CD8-positive, alpha-beta memory T cell (primary cell): ENCODE results near the gene BRME1. TPM values are rescaled to one million over a fixed set of nuclear protein-coding genes. Genes with fewer than 3 reads are reported as not detected.
A peak's percentile ranks its signal among the peaks of the same experiment; 100 is the strongest.

Experiments used
- CTCF ChIA-PET: fragments of 350-600 bp; sonication (Branson Sonifier 250); formaldehyde crosslinking; loops from one replicate; lab custom pipeline; 2021; ENCODE audit warnings: antibody characterized with exemption; lab: Charles Lee
- POLR2A ChIA-PET: fragments of 350-600 bp; sonication (Branson Sonifier 250); formaldehyde crosslinking; loops from one replicate; lab custom pipeline; 2021; ENCODE audit warnings: antibody characterized with exemption; lab: Charles Lee
- DNase-seq, 5 donors: peaks; one replicate each; pipeline versions ENCODE4 v3.0.0 to v3.0.0-alpha.2; 2020 to 2022; ENCODE audit warnings: mixed read lengths in 1 of 5
- H3K27ac ChIP-seq: one replicate; pipeline ENCODE4 v1.7.0; 2013; ENCODE audit warnings: low read depth, mild to moderate bottlenecking, low read length, moderate library complexity
- H3K27me3 ChIP-seq: 2 replicates; pipeline ENCODE4 v1.7.0; 2013; ENCODE audit warnings: low read length, mild to moderate bottlenecking; ENCODE audit not compliant: insufficient read depth, poor library complexity, severe bottlenecking
- H3K36me3 ChIP-seq: 2 replicates; pipeline ENCODE4 v1.7.0; 2013; ENCODE audit warnings: mild to moderate bottlenecking, low read length, moderate library complexity; ENCODE audit not compliant: insufficient read depth
- H3K4me1 ChIP-seq: 2 replicates; pipeline ENCODE4 v1.7.0; 2013; ENCODE audit warnings: mild to moderate bottlenecking, low read length, moderate library complexity; ENCODE audit not compliant: insufficient read depth
- H3K4me3 ChIP-seq: 2 replicates; pipeline ENCODE4 v1.7.0; 2013; ENCODE audit warnings: mild to moderate bottlenecking, low read length
- H3K9me3 ChIP-seq: 2 replicates; pipeline ENCODE4 v1.7.0; 2013; ENCODE audit warnings: mild to moderate bottlenecking, low read length
- H3K27ac Mint-ChIP-seq, 8 donors: one replicate each; pipeline ENCODE4 v1.8.0; 2020 to 2021; ENCODE audit warnings: mixed read lengths in 8 of 8, mild to moderate bottlenecking in 6 of 8, inconsistent platforms in 3 of 8, moderate library complexity in 3 of 8
- H3K27me3 Mint-ChIP-seq, 2 donors: one replicate each; pipeline ENCODE4 v1.8.0; 2020 to 2021; ENCODE audit warnings: mixed read lengths in 2 of 2, mild to moderate bottlenecking in 1 of 2, moderate library complexity in 1 of 2
- H3K36me3 Mint-ChIP-seq, 3 donors: one replicate each; pipeline ENCODE4 v1.8.0; 2020 to 2021; ENCODE audit warnings: mixed read lengths in 3 of 3, inconsistent platforms in 1 of 3, mild to moderate bottlenecking in 1 of 3
- H3K4me1 Mint-ChIP-seq, 3 donors: one replicate each; pipeline ENCODE4 v1.8.0; 2020 to 2021; ENCODE audit warnings: mixed read lengths in 3 of 3, inconsistent platforms in 1 of 3, mild to moderate bottlenecking in 1 of 3
- H3K4me3 Mint-ChIP-seq, 7 donors: one replicate each; pipeline ENCODE4 v1.8.0; 2020 to 2021; ENCODE audit warnings: mixed read lengths in 7 of 7, mild to moderate bottlenecking in 6 of 7, moderate library complexity in 4 of 7, inconsistent platforms in 2 of 7
- H3K9me3 Mint-ChIP-seq, 5 donors: one replicate each; pipeline ENCODE4 v1.8.0; 2020 to 2022; ENCODE audit warnings: mixed read lengths in 5 of 5, mild to moderate bottlenecking in 3 of 5, moderate library complexity in 2 of 5, inconsistent platforms in 1 of 5
- polyA plus RNA-seq: library from polyadenylated mRNA; unstranded; fragments of 300-500 nt; fragmentation: Illumina TruSeq; gene quantifications from one replicate; pipeline ENCODE4 v1.2.3, GENCODE V29; 2021
- total RNA-seq, 2 experiments: library from RNA; stranded (reverse); gene quantifications; one replicate each; pipeline ENCODE4 v1.2.3, GENCODE V29; 2021

BRME1 gene
- total and polyA plus RNA-seq, 3 experiments from 2014 or later, result 3.5 to 8.2 (median 6.8) TPM

- Mint-ChIP-seq H3K4me1 (peaks cover 39 to 58% (median 43%) of the 10 kb centered on the region in 3 donors), H3K27me3 (no peaks in the 10 kb centered on the region), H3K36me3 (no peaks in the 10 kb centered on the region), H3K4me3 (peak overlapping the region; percentile 47 to 83 (median 72)), H3K9me3 (no peaks in the 10 kb centered on the region), H3K27ac (peak overlapping the region; percentile 88 to 92 (median 90))
- POLR2A ChIA-PET, result interaction anchor here (0.6 to 1.9 kb wide), 3 partner anchors 151 to 966 kb away, joined by 3 to 6 read pairs (median 5); partner anchors contain the start of gene IL27RA
- CTCF ChIA-PET, result interaction anchor here (0.6 to 5.4 kb wide), 18 partner anchors 19 to 269 kb away, joined by 3 to 35 read pairs (median 4); partner anchors contain the start of genes ASF1B, IL27RA and MISP3
- H3K27me3 ChIP-seq, result no peaks in the 10 kb centered on the region
- H3K4me3 ChIP-seq, result peak overlapping the region; percentile 52
- DNase-seq, result peak in 1 of 5 donors; percentile 22
- peak overlapping the region; percentile 74 for H3K27ac ChIP-seq
- no peaks in the 10 kb centered on the region for H3K9me3 ChIP-seq
- no peaks in the 10 kb centered on the region for H3K36me3 ChIP-seq
- peaks cover 57% of the 10 kb centered on the region for H3K4me1 ChIP-seq
These were observed 24.6 kb downstream of the BRME1 start for GRCh38 chr19:13881251-13881691.

- Mint-ChIP-seq H3K27me3 (no peaks in the 10 kb centered on the region), H3K27ac (peak overlapping the region in 7 of 8 donors; percentile 88 to 92 (median 91)), H3K4me3 (peak overlapping the region; percentile 54 to 83 (median 72)), H3K9me3 (no peaks in the 10 kb centered on the region), H3K4me1 (peaks cover 33 to 49% (median 37%) of the 10 kb centered on the region in 3 donors), H3K36me3 (no peaks in the 10 kb centered on the region)
- Histone ChIP-seq H3K36me3 (no peaks in the 10 kb centered on the region), H3K4me1 (peaks cover 48% of the 10 kb centered on the region), H3K27me3 (no peaks in the 10 kb centered on the region), H3K27ac (peak overlapping the region; percentile 74), H3K4me3 (peak overlapping the region; percentile 52), H3K9me3 (no peaks in the 10 kb centered on the region)
- ChIA-PET CTCF (interaction anchor here (0.6 to 5.4 kb wide), 28 partner anchors 10 to 468 kb away, joined by 3 to 35 read pairs (median 4); partner anchors contain the start of genes ASF1B, IL27RA and MISP3), POLR2A (interaction anchor here (0.6 to 1.9 kb wide), 4 partner anchors 193 to 965 kb away, joined by 3 to 5 read pairs (median 3); no protein-coding TSS in a partner anchor)
- peak; percentile 93 to 99 (median 98) for DNase-seq
These were observed 25.6 kb downstream of the BRME1 start for GRCh38 chr19:13880059-13881043.

GRCh38 chr19:13877303-13877702 lies 28.6 kb downstream of the BRME1 start:
- H3K27me3 ChIP-seq, result no peaks in the 10 kb centered on the region
- Mint-ChIP-seq H3K27me3 (peaks cover 2 to 5% of the 10 kb centered on the region in 2 donors), H3K4me1 (peaks cover 22 to 32% (median 25%) of the 10 kb centered on the region in 3 donors), H3K36me3 (no peaks in the 10 kb centered on the region), H3K9me3 (no peaks in the 10 kb centered on the region), H3K27ac (no peak overlapping the region), H3K4me3 (no peak overlapping the region)
- no peaks in the 10 kb centered on the region for H3K9me3 ChIP-seq
- CTCF ChIA-PET, result interaction anchor here (0.8 to 1.5 kb wide), 3 partner anchors 93 to 196 kb away, joined by 3 to 6 read pairs (median 3); no protein-coding TSS in a partner anchor
- no peak overlapping the region for H3K4me3 ChIP-seq
- no peak for DNase-seq
- no peaks in the 10 kb centered on the region for H3K36me3 ChIP-seq
- POLR2A ChIA-PET, result no interaction called here
- no peak overlapping the region for H3K27ac ChIP-seq
- peaks cover 26% of the 10 kb centered on the region for H3K4me1 ChIP-seq

GRCh38 chr19:13876834-13877233 lies 29.1 kb downstream of the BRME1 start, which contains the start of gene NANOS3:
Gene NANOS3 (plus strand): TSS chr19:13877134. CDS start chr19:13877249, 115 bp downstream.
- Mint-ChIP-seq H3K4me3 (no peak within 1 kb of the TSS), H3K27me3 (peaks cover 4 to 5% of the 10 kb centered on the region in 2 donors), H3K36me3 (no peaks in the 10 kb centered on the region), H3K4me1 (peaks cover 17 to 28% (median 20%) of the 10 kb centered on the region in 3 donors), H3K9me3 (no peaks in the 10 kb centered on the region), H3K27ac (peak within 1 kb of the TSS in 1 of 8 donors; percentile 79)
- H3K36me3 ChIP-seq, result no peaks in the 10 kb centered on the region
- no peaks in the 10 kb centered on the region for H3K27me3 ChIP-seq
- no peak for DNase-seq
- H3K27ac ChIP-seq, result no peak within 1 kb of the TSS
- no peaks in the 10 kb centered on the region for H3K9me3 ChIP-seq
- no peak within 1 kb of the TSS for H3K4me3 ChIP-seq
- peaks cover 21% of the 10 kb centered on the region for H3K4me1 ChIP-seq
- CTCF ChIA-PET, result interaction anchor here (0.8 to 1.5 kb wide), 3 partner anchors 93 to 197 kb away, joined by 3 to 6 read pairs (median 3); no protein-coding TSS in a partner anchor
- POLR2A ChIA-PET, result no interaction called here

- ChIA-PET POLR2A (no interaction called here), CTCF (interaction anchor here (0.9 kb wide), 1 partner anchor 195 kb away, joined by 3 read pairs; no protein-coding TSS in a partner anchor)
- H3K9me3 Mint-ChIP-seq, result no peaks in the 10 kb centered on the region
- no peaks in the 10 kb centered on the region for H3K36me3 ChIP-seq
- DNase-seq, result no peak
- H3K4me3 Mint-ChIP-seq, result no peak overlapping the region
- H3K9me3 ChIP-seq, result no peaks in the 10 kb centered on the region
- H3K36me3 Mint-ChIP-seq, result no peaks in the 10 kb centered on the region
- H3K4me1 ChIP-seq, result peaks cover 11% of the 10 kb centered on the region
- H3K27ac Mint-ChIP-seq, result no peak overlapping the region
- peaks cover 7 to 18% (median 10%) of the 10 kb centered on the region in 3 donors for H3K4me1 Mint-ChIP-seq
- H3K27me3 Mint-ChIP-seq, result peaks cover 7 to 9% of the 10 kb centered on the region in 2 donors
- H3K27me3 ChIP-seq, result no peaks in the 10 kb centered on the region
- no peak overlapping the region for H3K27ac ChIP-seq
- H3K4me3 ChIP-seq, result no peak overlapping the region
These were observed 30.1 kb downstream of the BRME1 start for GRCh38 chr19:13875824-13876223.

GRCh38 chr19:13873834-13874515 lies 31.9 kb downstream of the BRME1 start:
- ChIA-PET CTCF (no interaction called here), POLR2A (no interaction called here)
- peaks cover 12 to 13% of the 10 kb centered on the region in 2 donors for H3K27me3 Mint-ChIP-seq
- H3K27ac Mint-ChIP-seq, result no peak overlapping the region
- H3K9me3 Mint-ChIP-seq, result no peaks in the 10 kb centered on the region
- no peak for DNase-seq
- H3K4me3 ChIP-seq, result no peak overlapping the region
- H3K27ac ChIP-seq, result no peak overlapping the region
- H3K4me3 Mint-ChIP-seq, result peak overlapping the region in 1 of 7 donors; percentile 26
- H3K36me3 Mint-ChIP-seq, result no peaks in the 10 kb centered on the region
- no peaks in the 10 kb centered on the region for H3K27me3 ChIP-seq
- H3K4me1 ChIP-seq, result no peaks in the 10 kb centered on the region
- H3K4me1 Mint-ChIP-seq, result peaks cover 0 to 11% (median 2%) of the 10 kb centered on the region in 3 donors
- H3K36me3 ChIP-seq, result no peaks in the 10 kb centered on the region
- no peaks in the 10 kb centered on the region for H3K9me3 ChIP-seq

GRCh38 chr19:13872695-13873389 lies 33.1 kb downstream of the BRME1 start:
- peak overlapping the region; percentile 54 for H3K27ac ChIP-seq
- no peaks in the 10 kb centered on the region for H3K4me1 ChIP-seq
- no peak overlapping the region for H3K4me3 ChIP-seq
- H3K27ac Mint-ChIP-seq, result peak overlapping the region in 3 of 8 donors; percentile 50 to 68 (median 58)
- peaks cover 0 to 11% (median 2%) of the 10 kb centered on the region in 3 donors for H3K4me1 Mint-ChIP-seq
- H3K36me3 ChIP-seq, result no peaks in the 10 kb centered on the region
- ChIA-PET POLR2A (interaction anchor here (0.7 kb wide), 1 partner anchor 675 kb away, joined by 3 read pairs; no protein-coding TSS in a partner anchor), CTCF (interaction anchor here (1.2 kb wide), 1 partner anchor 98 kb away, joined by 3 read pairs; no protein-coding TSS in a partner anchor)
- peaks cover 14 to 18% of the 10 kb centered on the region in 2 donors for H3K27me3 Mint-ChIP-seq
- H3K9me3 ChIP-seq, result no peaks in the 10 kb centered on the region
- H3K4me3 Mint-ChIP-seq, result peak overlapping the region in 6 of 7 donors; percentile 46 to 85 (median 58)
- H3K9me3 Mint-ChIP-seq, result no peaks in the 10 kb centered on the region
- no peaks in the 10 kb centered on the region for H3K27me3 ChIP-seq
- no peaks in the 10 kb centered on the region for H3K36me3 Mint-ChIP-seq
- peak in 1 of 5 donors; percentile 46 for DNase-seq
